Measurements from ENCODE around the gene NDRG2. TPM values are rescaled to one million over a fixed set of nuclear protein-coding genes. Genes with fewer than 3 reads are reported as not detected.

Gene NDRG2
- total and polyA plus RNA-seq, 7 donors = 328 to 2,087 (median 762) TPM

GRCh38 chr14:21060614-21061346, 35.9 kb upstream of the NDRG2 start:
- H3K27ac ChIP-seq = no peak overlapping the region
- intact Hi-C loops (cut with DNase I) = no loop called here
- H3K27me3 ChIP-seq (ENCODE audit: insufficient read depth in 3 of 3, low read length in 2 of 3) = no peaks in the 10 kb centered on the region
- DNase-seq (no peak), ATAC-seq (no peak)
- WGBS, 3 donors = 68 to 76% (median 71%) methylated on average over 13 of the region's 13 CpGs
- no peaks in the 10 kb centered on the region for H3K36me3 ChIP-seq (ENCODE audit: insufficient read depth in 1 of 2, low read depth in 1 of 2)
- H3K4me3 ChIP-seq = no peak overlapping the region
- TF ChIP-seq CTCF (IDR thresholded peaks at IDR 0.05) = no peak
- H3K9me3 ChIP-seq = no peaks in the 10 kb centered on the region
- H3K4me1 ChIP-seq = no peaks in the 10 kb centered on the region

- H3K4me3 ChIP-seq = no peak overlapping the region
- DNase-seq = no peak
- no peak overlapping the region for H3K27ac ChIP-seq
- no peak for TF ChIP-seq CTCF (IDR thresholded peaks at IDR 0.05)
- intact Hi-C loops (cut with DNase I) = no loop called here
- H3K9me3 ChIP-seq = no peaks in the 10 kb centered on the region
- no peak for ATAC-seq
- H3K36me3 ChIP-seq (ENCODE audit: insufficient read depth in 1 of 2, low read depth in 1 of 2) = no peaks in the 10 kb centered on the region
- no peaks in the 10 kb centered on the region for H3K27me3 ChIP-seq (ENCODE audit: insufficient read depth in 3 of 3, low read length in 2 of 3)
- no peaks in the 10 kb centered on the region for H3K4me1 ChIP-seq
- WGBS, 3 donors = 65 to 66% (median 65%) methylated on average over 8 of the region's 8 CpGs
These were observed 35.2 kb upstream of the NDRG2 start for GRCh38 chr14:21059842-21060613.

- Histone ChIP-seq H3K4me1 (no peaks in the 10 kb centered on the region), H3K27me3 (ENCODE audit: insufficient read depth in 3 of 3, low read length in 2 of 3) (no peaks in the 10 kb centered on the region), H3K27ac (no peak overlapping the region), H3K36me3 (ENCODE audit: insufficient read depth in 1 of 2, low read depth in 1 of 2) (no peaks in the 10 kb centered on the region), H3K9me3 (no peaks in the 10 kb centered on the region), H3K4me3 (no peak overlapping the region)
- ATAC-seq (no peak), DNase-seq (no peak)
- TF ChIP-seq CTCF (IDR thresholded peaks at IDR 0.05) = no peak
- intact Hi-C loops (cut with DNase I) = no loop called here
- WGBS, 3 donors = 72 to 81% (median 80%) methylated on average over 5 of the region's 5 CpGs
These were observed 34.0 kb upstream of the NDRG2 start for GRCh38 chr14:21058903-21059302.

GRCh38 chr14:21057803-21058675, 33.2 kb upstream of the NDRG2 start, which contains the start of gene RNASE8:
Gene RNASE8 (plus strand): TSS chr14:21057822. CDS start chr14:21057893, 71 bp downstream.
- WGBS, 3 donors = 73 to 79% (median 74%) methylated on average over 8 of the region's 8 CpGs
- ATAC-seq = no peak
- TF ChIP-seq CTCF (IDR thresholded peaks at IDR 0.05) = no peak
- H3K27me3 ChIP-seq (ENCODE audit: insufficient read depth in 3 of 3, low read length in 2 of 3) = no peaks in the 10 kb centered on the region
- H3K27ac ChIP-seq = no peak within 1 kb of the TSS
- no peaks in the 10 kb centered on the region for H3K9me3 ChIP-seq
- no peak within 1 kb of the TSS for H3K4me3 ChIP-seq
- no peak for DNase-seq
- no peaks in the 10 kb centered on the region for H3K4me1 ChIP-seq
- H3K36me3 ChIP-seq (ENCODE audit: insufficient read depth in 1 of 2, low read depth in 1 of 2) = no peaks in the 10 kb centered on the region
- intact Hi-C loops (cut with DNase I) = no loop called here

Measured in psoas muscle (tissue), 8 donors.